HG02973 (cell line): Measurements from ENCODE around the gene ADGRE2.
"Not testable (repeated sequence)": the region's sequence is repeated elsewhere in the genome, so short reads cannot be mapped to it uniquely, and the experiment has no call there.

Experiments
- ATAC-seq: cut with Tn5 transposase; IDR thresholded peaks from one replicate; pipeline ENCODE4 v1.9.1; 2021; ENCODE audit warnings: moderate library complexity; ENCODE audit not compliant: unreplicated experiment

The ADGRE2 gene

GRCh38 chr19:14780622-14781225 is 2.4 kb upstream of the ADGRE2 start:
- ATAC-seq = not testable (repeated sequence)

DNA sequence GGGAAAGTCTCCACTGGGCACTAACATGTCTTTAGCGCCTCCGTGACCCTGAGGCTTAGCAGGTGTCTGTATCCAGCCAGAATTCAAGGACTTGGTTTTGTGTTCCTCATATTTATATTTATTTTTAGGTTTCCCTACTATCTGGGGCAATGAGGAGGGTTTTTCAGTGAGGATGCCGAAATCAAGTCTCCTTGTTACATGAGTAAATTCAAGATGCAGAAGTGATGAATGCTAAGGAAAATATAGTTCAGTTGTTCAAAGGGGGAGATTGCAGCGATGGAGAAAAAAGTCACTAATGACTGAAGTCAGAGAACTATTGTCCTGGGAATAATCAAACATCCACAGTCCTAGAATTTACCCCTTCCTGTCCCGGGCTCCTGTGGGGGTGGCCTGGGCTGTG is 791 bp upstream of the ADGRE2 start:
- no peak for ATAC-seq

GRCh38 chr19:14777645-14778044 is 715 bp downstream of the ADGRE2 start:
- not testable (repeated sequence) for ATAC-seq

DNA sequence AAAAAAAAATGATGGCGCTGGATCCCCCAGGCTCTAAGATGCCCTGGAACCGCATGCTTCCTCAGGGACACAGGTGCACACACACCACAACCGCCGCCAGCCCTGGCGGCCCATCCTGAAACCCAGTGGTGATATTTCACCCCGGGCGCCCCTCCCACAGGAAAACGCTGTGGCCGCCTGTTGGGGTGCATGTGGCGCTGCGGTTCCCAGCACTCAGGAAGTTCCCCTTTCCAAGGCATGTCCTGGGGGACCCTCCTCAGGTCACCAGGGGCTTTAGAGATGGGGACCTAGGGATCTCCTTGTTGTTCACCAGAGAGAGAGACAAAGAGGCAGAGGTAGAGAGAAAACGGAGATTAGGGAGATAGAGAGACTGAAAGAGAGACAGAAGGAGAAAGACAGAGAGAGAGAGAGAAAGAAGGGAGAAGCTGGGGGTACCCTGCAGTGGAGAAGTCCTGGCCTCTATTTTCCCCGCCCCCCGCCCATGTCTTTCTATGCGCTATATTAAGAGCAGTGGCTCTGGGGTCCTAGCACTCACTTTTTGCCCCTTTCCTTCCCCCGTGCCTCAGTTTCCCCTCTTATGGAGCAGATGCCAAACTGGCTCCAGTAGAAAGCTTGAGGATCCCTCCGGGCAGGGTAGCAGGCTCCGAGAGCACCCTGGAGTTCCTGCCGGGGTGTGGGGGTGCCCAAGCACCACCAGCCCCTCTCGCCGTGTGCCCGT is 2.3 kb downstream of the ADGRE2 start:
- ATAC-seq = no peak

GRCh38 chr19:14775326-14775725 is 3.0 kb downstream of the ADGRE2 start:
- not testable (repeated sequence) for ATAC-seq

- ATAC-seq = no peak
Measured at GRCh38 chr19:14774373-14774772, 4.0 kb downstream of the ADGRE2 start.

DNA sequence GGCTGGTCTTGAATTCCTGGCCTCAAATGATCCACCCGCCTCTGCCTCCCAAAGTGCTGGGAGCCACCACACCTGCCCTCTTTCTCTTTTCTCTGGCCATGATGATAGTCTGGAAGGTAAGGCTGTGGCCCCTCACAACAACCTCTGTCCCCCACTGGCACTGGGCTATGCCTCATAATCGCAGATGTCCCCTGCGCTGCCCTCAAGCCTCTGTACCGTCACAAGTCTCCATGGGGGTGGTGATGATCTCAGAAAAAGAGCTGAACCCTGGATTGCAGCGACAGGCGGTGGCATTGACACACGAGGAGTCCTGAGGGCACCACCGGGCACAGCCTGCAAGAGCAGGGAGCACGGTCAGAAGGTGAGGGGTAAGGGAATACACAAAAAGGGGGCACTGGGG is 4.6 kb downstream of the ADGRE2 start:
- ATAC-seq = not testable (repeated sequence)

GRCh38 chr19:14772995-14773394 is 5.4 kb downstream of the ADGRE2 start:
- ATAC-seq = no peak

DNA sequence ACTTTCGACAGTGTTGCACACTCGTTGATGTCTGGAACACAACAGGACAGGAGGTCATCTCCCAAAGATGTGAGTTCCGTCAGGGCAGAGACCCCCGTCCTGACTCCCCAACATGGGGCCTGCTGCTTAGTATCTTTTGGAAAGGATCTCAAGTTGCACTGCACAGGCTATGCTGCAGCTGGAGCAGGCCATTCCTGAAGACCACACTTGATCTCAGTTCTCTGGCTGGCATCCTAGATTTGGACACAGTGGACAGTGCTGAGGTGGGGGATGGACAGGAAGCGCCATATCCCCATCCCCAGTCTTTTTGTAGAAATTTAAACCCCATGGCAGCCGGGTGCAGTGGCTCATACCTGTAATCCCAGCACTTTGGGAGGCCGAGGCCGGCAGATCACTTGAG is 5.9 kb downstream of the ADGRE2 start:
- no peak for ATAC-seq

DNA sequence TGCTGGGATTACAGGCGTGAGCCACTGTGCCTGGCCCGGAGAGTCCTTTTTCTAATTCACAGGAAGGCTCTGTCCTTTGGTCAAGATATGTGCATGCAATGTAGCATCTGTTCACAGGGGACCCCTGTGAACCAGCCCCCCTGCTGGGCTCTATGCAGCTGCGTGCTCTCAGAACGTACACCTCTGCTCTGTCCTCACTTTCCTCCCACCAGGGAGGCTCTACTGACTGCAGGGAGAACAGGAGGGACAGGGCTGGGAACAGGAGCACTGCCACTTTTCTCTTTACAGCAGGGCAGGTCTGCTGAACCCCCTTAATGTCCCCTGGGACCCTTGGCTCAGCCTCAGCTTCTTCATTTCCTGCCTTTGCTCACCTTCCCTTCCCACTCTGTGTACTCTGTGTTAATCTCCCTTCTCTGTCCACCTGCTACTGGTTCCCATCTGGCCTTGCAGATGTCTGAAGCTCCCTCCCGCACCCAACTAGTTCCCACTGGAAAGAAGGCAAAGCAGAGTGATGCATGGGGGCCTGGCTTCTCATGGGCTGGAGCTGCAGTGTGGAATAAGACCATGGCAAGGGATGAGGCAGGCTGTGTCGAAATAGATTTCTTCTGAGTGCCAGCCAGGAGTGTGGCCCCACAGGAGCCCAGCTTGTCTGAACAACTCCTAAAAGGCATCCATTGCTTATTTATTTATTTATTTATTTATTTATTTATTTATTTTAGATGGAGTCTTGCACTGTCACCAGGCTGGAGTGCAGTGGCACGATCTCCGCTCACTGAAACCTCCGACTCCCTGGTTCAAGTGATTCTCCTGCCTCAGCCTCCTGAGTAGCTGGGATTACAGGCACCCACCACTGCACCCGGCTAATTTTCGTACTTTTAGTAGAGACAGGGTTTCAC is 7.2 kb downstream of the ADGRE2 start:
- ATAC-seq = no peak

GRCh38 chr19:14770136-14770535 is 8.2 kb downstream of the ADGRE2 start:
- ATAC-seq = no peak

DNA sequence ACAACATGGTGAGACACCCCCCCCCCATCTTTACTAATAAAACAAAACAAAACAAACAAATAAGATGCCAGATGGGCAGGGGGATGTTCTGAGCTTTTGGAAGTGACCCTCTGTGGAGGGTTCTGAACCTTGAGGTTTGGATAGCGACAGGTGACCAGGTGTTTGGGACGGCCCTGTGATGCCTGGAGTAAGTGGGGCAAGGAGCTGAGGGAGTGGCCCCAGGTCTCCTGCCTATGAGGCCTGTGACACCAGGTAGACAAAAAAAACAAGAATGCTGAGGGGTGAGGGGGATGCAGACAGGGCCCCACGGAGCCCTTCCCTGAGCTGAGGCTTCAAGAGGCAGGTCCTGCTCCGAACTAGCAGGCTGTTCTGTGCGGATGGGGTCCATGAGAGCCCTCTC is 9.2 kb downstream of the ADGRE2 start:
- no peak for ATAC-seq

- ATAC-seq = no peak
Measured at GRCh38 chr19:14768001-14768400, 10.4 kb downstream of the ADGRE2 start.

- no peak for ATAC-seq
Measured at GRCh38 chr19:14767466-14767971, 10.8 kb downstream of the ADGRE2 start.

DNA sequence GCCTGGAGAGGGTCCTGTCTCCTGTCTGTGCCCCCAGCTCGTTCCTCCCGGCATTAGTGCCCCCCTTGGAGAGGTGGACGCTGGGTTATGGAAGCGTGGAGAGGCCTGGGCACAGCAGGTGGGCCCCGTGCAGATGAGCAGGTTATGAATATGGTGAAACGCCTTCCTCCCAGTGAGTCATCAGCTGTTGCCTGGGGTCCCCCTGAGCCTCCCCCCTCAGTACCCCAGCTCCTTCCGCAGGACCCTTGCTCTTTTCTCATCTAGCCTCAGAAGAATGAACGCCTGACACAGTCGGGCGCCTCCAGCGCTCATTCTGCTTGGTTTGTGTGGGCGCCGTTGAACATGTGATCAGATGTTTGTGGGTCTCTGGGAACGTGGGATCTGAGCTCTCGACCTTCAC is 12.5 kb downstream of the ADGRE2 start:
- not testable (repeated sequence) for ATAC-seq

GRCh38 chr19:14765403-14765802 is 13.0 kb downstream of the ADGRE2 start:
- ATAC-seq = not testable (repeated sequence)

GRCh38 chr19:14764401-14764800 is 14.0 kb downstream of the ADGRE2 start:
- no peak for ATAC-seq

DNA sequence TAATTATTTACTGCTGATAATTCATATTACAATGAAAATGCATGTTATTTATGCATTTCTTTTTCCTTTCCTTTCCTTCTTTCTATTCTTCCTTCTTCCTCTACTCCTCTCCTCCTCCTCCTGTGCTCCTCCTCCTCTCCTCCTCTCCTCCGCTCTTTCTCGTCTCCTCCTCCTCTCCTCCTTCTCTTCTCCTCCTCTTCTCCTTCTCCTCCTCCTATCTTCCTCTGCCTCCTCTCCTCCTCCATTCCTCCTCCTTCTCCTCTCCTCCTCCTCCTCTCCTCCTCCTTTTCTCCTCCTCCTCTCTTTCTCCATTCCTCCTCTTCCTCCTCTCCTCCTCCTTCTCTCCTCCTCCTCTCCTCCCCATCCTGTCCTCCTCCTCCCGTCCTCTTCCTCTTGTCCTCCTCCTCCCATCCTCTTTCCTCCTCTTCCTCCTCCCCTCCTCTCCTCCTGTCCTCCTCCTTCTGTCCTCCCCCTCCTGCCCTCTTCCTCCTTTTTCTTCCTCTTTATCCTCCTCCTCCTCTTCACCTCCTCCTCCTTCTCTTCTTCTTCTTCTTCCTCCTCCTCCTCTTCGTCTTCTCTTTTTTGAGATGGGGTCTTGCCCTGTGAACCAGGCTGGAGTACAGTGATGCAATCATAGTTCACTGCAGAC is 14.7 kb downstream of the ADGRE2 start:
- no peak for ATAC-seq

GRCh38 chr19:14762111-14762510 is 16.2 kb downstream of the ADGRE2 start:
- ATAC-seq = no peak

GRCh38 chr19:14761607-14762006 is 16.8 kb downstream of the ADGRE2 start:
- no peak for ATAC-seq

DNA sequence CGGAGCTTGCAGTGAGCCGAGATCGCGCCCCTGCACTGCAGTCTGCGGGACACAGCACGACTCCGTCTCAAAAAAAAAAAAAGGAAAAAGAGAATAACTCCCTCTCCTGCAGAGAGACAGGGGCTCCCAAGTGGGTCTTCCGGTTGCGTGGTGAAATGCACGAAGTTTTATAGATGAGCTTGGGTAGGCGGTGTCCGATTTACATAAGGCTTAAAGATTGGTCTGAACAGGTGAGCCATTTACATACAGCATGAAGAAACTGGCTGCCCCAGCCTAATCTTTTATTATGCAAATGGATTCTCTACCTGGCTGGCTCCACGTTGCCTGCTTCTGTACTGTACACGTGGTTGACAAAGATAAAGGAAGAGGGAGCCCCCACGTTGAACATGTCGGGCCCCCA is 19.5 kb downstream of the ADGRE2 start:
- ATAC-seq = no peak
